SU-DHL-6 (cell line): ENCODE data around the gene NOS1AP.

Experiments used
- EZH2phosphoT487 ChIP-seq: fragments of 200-600 bp; sonication (generic), shearing (Covaris generic); conservative IDR thresholded peaks from 2 replicates; pipeline ENCODE4 v1.6.1; 2018; ENCODE audit warnings: mild to moderate bottlenecking, antibody characterized with exemption, low read length, moderate library complexity, mixed read lengths
- TF ChIP-seq, protein P1 (sequence below): fragments of 200-600 bp; sonication (generic); IDR thresholded peaks from one replicate; pipeline ENCODE4 v1.5.1; 2017; ENCODE audit warnings: antibody characterized with exemption, mild to moderate bottlenecking, low read length, moderate library complexity; ENCODE audit not compliant: insufficient read depth, poor library complexity, severe bottlenecking

DNA sequence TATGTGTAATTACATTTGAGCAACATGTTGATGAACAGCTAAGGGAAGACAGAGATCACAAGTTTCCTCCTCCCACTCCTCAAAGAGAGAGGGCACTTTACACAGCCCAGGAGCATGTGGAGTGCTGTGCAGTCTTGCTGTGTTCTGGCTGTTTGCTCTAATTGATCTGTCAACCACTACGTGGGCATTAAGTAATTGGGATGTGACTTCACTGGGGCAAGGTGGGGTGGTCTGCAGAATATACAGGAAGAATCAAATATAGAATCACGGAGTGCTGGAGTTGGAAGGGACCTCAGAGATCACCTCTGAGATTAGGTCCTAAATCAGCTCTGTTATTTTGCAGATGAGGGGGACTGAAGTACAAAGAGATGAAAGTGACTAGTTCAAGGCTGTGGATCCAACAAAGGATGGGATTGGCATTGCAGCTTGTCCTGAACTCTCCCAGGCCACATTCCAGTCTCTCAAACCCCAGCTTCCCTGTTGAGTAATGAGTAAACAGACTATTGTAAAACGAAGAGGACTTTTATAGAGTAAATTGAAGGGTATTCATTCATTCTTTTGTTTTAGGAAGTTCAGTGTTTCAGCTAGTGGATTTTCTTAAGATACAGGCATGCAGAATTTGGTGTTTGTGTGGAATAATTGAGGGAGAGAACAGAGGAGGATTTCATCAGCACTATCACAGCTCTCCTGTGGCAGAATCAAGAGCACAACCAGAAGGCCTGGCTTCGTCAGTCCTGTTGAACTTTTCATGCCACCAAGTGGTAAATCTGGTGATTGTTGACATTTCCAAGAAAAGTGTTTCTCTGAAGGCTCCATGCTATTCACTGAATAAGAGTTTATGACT, 22.4 kb downstream of the NOS1AP start:
- TF ChIP-seq, protein P1, sequence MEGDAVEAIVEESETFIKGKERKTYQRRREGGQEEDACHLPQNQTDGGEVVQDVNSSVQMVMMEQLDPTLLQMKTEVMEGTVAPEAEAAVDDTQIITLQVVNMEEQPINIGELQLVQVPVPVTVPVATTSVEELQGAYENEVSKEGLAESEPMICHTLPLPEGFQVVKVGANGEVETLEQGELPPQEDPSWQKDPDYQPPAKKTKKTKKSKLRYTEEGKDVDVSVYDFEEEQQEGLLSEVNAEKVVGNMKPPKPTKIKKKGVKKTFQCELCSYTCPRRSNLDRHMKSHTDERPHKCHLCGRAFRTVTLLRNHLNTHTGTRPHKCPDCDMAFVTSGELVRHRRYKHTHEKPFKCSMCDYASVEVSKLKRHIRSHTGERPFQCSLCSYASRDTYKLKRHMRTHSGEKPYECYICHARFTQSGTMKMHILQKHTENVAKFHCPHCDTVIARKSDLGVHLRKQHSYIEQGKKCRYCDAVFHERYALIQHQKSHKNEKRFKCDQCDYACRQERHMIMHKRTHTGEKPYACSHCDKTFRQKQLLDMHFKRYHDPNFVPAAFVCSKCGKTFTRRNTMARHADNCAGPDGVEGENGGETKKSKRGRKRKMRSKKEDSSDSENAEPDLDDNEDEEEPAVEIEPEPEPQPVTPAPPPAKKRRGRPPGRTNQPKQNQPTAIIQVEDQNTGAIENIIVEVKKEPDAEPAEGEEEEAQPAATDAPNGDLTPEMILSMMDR = no peak
- no peak for TF ChIP-seq EZH2phosphoT487
